ENCODE measurements around the gene CALM3.
A peak's percentile ranks its signal among the peaks of the same experiment; 100 is the strongest.
"Not testable (repeated sequence)": the region's sequence is repeated elsewhere in the genome, so short reads cannot be mapped to it uniquely, and the experiment has no call there.

Gene CALM3

GRCh38 chr19:46616631-46617322 lies 15.6 kb downstream of the CALM3 start:
- DNase-seq = peak; percentile 44 to 57

GRCh38 chr19:46617601-46618000 lies 16.5 kb downstream of the CALM3 start:
- DNase-seq = no peak

GRCh38 chr19:46618670-46619231 lies 17.6 kb downstream of the CALM3 start:
- no peak for DNase-seq

- no peak for DNase-seq
Measured at GRCh38 chr19:46620267-46620666, 19.1 kb downstream of the CALM3 start.

- DNase-seq = no peak
Measured at GRCh38 chr19:46620716-46621115, 19.6 kb downstream of the CALM3 start.

GRCh38 chr19:46621191-46622117 lies 20.3 kb downstream of the CALM3 start:
- no peak for DNase-seq

GRCh38 chr19:46622118-46622446 lies 21.0 kb downstream of the CALM3 start:
- no peak for DNase-seq

- no peak for DNase-seq
Measured at GRCh38 chr19:46623915-46624502, 22.9 kb downstream of the CALM3 start.

- no peak for DNase-seq
Measured at GRCh38 chr19:46624958-46625661, 24.0 kb downstream of the CALM3 start, which contains the start of gene PTGIR. Gene PTGIR (minus strand): TSS chr19:46625089. CDS start chr19:46624225, 864 bp downstream.

GRCh38 chr19:46625731-46626130 lies 24.6 kb downstream of the CALM3 start:
- DNase-seq = no peak

GRCh38 chr19:46626446-46626845 lies 25.3 kb downstream of the CALM3 start:
- DNase-seq = no peak

GRCh38 chr19:46628970-46629369 lies 27.8 kb downstream of the CALM3 start:
- DNase-seq = not testable (repeated sequence)

GRCh38 chr19:46629546-46630025 lies 28.5 kb downstream of the CALM3 start:
- no peak for DNase-seq

- no peak for DNase-seq
Measured at GRCh38 chr19:46630586-46631205, 29.6 kb downstream of the CALM3 start.

GRCh38 chr19:46631481-46631880 lies 30.4 kb downstream of the CALM3 start:
- DNase-seq = no peak

- no peak for DNase-seq
Measured at GRCh38 chr19:46633130-46633529, 32.0 kb downstream of the CALM3 start.

GRCh38 chr19:46634045-46634655 lies 33.0 kb downstream of the CALM3 start:
- DNase-seq = peak; percentile 96 to 97

GRCh38 chr19:46634656-46635218 lies 33.6 kb downstream of the CALM3 start:
- no peak for DNase-seq

GRCh38 chr19:46635920-46636761 lies 35.0 kb downstream of the CALM3 start, which contains the start of gene GNG8:
Gene GNG8 (minus strand): TSS chr19:46636202. CDS start chr19:46634682, 1,520 bp downstream.
- no peak for DNase-seq

GRCh38 chr19:46637224-46637623 lies 36.1 kb downstream of the CALM3 start:
- no peak for DNase-seq

All from activated CD4-positive, alpha-beta T cell treated with anti-CD3 and anti-CD28 coated beads, Interleukin-2, amount 50 U/mL, for 4 hours (primary cell).